D721Med (cell line): Measurements from ENCODE around the gene SLC41A1.
"Not testable (repeated sequence)": the region's sequence is repeated elsewhere in the genome, so short reads cannot be mapped to it uniquely, and the experiment has no call there.

Experiments used
- DNase-seq: peaks from one replicate; pipeline ENCODE4 v3.0.0; 2011; ENCODE audit warnings: low spot score; ENCODE audit not compliant: insufficient read length
- FAIRE-seq: peaks from 2 replicates; lab custom pipeline; 2011; peaks lifted over from hg19 to GRCh38; lab: Jason Lieb, UNC
- TF ChIP-seq, protein P1 (sequence below): IDR thresholded peaks from 2 replicates; pipeline ENCODE4 v1.5.1; 2012; ENCODE audit warnings: mild to moderate bottlenecking, control low read depth; ENCODE audit not compliant: insufficient read depth; ENCODE audit errors: missing control alignments

Gene SLC41A1

DNA sequence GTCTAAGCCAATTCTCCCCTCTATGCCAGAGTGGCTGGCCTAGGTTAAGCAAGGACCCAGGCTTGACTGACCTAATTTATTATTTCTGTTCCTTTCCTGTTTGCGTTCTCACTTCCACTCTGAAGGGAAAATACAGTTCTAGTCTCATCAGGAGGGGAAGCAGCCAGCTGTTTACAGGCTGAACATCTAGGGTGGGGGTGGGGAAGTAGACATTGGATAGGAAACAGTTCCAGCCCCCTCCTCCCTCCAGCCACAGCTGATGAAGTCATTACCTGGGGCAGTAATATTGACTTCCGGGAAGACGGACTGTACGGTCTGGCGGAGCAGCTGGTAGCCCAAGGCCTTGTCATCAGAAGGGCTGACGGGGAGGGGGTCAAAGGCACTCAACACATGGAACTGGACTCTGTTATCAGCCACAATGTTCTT, 19.3 kb upstream of the SLC41A1 start:
- FAIRE-seq = no peak
- DNase-seq = no peak
- TF ChIP-seq, protein P1, sequence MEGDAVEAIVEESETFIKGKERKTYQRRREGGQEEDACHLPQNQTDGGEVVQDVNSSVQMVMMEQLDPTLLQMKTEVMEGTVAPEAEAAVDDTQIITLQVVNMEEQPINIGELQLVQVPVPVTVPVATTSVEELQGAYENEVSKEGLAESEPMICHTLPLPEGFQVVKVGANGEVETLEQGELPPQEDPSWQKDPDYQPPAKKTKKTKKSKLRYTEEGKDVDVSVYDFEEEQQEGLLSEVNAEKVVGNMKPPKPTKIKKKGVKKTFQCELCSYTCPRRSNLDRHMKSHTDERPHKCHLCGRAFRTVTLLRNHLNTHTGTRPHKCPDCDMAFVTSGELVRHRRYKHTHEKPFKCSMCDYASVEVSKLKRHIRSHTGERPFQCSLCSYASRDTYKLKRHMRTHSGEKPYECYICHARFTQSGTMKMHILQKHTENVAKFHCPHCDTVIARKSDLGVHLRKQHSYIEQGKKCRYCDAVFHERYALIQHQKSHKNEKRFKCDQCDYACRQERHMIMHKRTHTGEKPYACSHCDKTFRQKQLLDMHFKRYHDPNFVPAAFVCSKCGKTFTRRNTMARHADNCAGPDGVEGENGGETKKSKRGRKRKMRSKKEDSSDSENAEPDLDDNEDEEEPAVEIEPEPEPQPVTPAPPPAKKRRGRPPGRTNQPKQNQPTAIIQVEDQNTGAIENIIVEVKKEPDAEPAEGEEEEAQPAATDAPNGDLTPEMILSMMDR = no peak

DNA sequence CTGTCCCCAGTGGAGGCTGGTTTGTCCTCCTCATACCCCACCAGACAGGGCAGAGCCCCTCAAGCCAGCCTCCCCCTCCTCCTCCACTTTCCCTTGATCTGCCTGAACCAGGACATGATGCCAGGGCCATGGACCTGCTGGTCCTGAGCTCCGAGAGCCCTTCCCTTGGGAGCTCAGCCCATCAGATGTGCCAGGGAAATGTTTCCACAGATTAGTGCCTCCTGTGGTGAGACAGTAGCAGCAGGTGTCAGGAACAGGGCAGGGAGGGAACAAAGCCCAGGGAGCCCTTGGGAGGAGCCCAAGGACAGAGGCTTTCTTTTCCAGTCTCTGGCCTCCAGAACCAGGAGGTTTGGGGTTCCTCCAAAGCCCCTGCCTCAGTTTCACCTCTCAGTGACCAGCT, 14.6 kb upstream of the SLC41A1 start:
- no peak for DNase-seq
- TF ChIP-seq, protein P1 = no peak
- no peak for FAIRE-seq

DNA sequence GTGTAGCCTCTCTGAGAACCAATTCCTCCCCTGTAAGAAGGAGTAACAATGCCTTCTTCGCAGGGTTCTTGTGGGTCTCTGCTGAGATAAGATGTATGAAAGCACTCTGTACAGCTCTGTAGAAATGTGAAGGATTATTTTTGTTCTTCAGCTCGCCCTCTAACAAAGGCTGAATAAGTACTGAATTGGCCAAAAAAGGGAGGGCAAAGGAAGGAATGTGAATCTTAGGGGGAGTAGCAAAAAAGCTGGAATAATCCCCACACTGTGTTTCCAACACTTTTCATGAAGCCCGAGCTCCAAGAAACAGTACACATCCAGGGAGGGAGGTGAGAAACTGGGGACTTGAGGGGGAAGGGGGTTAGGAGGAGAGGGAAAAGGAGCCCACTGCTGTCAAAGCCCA, 14.0 kb upstream of the SLC41A1 start:
- DNase-seq (no peak), FAIRE-seq (no peak)
- TF ChIP-seq, protein P1 = no peak

DNA sequence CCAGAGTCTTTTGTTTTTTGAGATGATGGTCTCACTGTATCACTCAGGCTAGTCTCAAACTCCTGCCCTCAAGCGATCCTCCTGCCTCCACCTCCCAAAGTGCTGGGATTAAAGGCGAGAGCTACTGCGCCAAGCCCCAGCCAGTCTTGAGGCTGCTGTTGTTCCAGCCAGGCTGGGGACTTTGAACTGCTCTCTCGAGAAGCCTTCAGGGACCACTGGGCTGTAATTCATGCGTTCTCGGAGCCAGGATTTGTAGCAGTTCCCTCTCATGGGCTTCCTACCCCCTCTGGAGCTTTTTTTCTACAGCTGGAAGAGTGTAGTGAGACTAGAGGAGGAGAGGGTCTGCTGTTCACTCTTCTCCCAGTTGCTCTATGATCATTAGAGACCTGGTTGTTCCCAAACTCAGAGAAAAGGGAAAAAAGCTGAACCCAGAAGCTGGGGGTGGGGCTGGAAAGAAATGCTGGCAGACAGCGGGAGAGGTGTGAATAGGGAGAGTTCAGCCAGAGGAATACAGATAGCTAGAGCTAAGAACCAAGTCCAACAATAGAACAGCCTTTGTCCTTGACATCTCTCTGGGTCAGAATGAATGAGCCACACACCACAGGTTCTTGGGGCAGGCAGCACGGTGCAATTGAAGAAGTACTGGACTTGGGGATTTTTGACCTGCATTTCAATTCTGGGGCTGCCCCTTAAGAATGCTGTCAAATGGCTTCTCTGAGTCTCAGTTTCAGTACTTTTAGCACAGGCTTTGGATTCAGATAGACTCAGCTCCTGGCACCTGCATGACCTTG, 13.2 kb upstream of the SLC41A1 start:
- TF ChIP-seq, protein P1 = no peak
- FAIRE-seq (no peak), DNase-seq (no peak)

DNA sequence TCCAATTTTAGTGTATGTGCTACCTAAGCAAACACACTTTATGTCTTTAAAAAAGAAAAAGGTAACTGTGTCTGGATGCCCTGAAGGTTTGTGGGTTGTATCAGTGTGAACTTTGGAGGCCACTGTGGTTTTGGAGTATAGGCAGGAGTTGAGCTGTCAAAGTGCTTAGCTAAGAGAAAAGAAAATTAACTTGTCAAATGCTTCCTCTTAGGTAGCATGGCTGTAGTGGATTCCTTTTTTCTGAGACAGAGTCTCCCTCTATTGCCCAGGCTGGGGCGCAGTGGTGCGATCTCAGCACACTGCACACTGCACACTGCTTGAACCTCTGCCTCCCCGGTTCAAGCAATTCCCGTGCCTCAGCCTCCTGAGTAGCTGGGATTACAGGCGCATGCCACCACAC, 11.2 kb upstream of the SLC41A1 start:
- TF ChIP-seq, protein P1 = no peak
- DNase-seq = no peak
- no peak for FAIRE-seq

DNA sequence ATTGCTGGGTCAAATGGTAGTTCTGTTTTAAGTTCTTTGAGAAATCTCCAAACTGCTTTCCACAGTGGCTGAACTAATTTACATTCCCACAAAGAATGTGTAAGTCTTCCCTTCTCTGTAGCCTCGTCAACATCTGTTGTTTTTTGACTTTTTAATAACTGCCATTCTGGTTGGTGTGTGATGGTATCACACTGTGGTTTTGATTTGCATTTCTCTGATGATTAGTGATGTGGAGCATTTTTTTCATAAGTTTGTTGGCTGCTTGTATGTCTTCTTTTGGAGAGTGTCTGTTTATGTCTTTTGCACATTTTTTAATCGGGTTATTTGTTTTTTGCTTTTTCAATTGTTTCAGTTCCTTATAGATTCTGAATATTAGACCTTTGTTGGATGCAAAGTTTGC, 10.3 kb upstream of the SLC41A1 start:
- not testable (repeated sequence) for DNase-seq, FAIRE-seq

DNA sequence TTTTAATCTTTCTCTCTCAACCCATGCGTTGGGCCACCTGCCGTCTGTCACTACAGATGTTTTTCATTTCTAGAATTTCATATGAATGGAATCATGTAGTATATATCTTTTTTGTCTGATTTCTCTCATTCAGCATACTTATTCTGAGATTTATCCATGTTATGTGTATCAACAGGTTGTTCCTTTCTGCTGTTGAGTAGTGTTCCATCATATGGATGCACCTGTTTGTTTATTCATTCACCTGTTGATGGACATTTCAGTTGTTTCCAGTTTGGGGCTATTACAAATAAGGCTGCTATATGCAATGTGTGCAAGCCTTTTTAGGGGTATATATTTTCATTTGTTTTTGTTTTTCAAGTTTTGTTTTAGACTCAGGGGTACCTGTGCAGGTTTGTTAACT, 9.4 kb upstream of the SLC41A1 start:
- TF ChIP-seq, protein P1 = no peak
- no peak for FAIRE-seq

More for the DNA sequence above, 9.4 kb upstream of the SLC41A1 start:
- DNase-seq = no peak
